NCI-H345 treated with DMSO at 0.1 percent for 48 hours (cell line): Measurements from ENCODE around the gene TCERG1.
"Not testable (repeated sequence)": the region's sequence is repeated elsewhere in the genome, so short reads cannot be mapped to it uniquely, and the experiment has no call there.

ENCODE experiments used
- DNase-seq: peaks from one replicate; lab custom pipeline; 2025; ENCODE audit not compliant: unreplicated experiment; lab: John Stamatoyannopoulos, UW

Gene TCERG1

DNA sequence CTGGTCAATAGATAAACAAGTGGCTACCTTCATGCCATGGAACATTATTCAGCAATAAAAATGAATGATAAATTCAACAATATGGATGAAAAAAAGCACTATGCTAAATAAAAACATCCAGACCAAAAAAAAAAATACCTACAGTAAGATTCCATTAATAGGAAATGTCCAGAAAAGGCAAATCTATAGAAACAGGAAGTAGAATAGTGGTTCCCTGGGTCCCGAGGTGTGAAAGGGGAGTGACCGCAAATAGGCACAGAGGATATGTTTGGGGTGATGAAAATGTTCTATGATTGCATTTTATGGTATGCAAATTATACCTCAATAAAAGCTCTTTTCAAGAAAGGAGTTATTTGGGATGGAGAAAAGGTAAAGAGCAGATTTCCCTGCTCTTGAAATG lies 72.4 kb downstream of the TCERG1 start:
- DNase-seq = no peak

DNA sequence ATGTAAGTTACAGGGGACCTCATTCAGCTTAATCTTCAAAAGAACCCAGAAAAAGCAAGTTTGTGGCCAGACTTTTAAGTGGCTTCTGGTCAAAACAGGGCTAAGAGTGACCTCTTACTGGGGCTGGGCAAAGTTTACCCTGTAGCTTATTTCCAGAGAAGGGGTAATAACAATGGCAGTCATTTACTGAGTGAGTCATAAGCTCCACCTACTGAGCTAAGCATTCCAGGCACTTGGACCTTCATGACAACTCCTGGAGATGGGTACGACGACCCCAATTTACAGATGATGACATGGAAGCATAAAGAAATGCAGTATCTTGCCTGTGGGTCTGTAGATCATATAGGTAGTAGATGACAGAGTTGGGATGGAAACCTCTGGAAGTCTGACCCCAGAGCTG lies 73.6 kb downstream of the TCERG1 start:
- no peak for DNase-seq

DNA sequence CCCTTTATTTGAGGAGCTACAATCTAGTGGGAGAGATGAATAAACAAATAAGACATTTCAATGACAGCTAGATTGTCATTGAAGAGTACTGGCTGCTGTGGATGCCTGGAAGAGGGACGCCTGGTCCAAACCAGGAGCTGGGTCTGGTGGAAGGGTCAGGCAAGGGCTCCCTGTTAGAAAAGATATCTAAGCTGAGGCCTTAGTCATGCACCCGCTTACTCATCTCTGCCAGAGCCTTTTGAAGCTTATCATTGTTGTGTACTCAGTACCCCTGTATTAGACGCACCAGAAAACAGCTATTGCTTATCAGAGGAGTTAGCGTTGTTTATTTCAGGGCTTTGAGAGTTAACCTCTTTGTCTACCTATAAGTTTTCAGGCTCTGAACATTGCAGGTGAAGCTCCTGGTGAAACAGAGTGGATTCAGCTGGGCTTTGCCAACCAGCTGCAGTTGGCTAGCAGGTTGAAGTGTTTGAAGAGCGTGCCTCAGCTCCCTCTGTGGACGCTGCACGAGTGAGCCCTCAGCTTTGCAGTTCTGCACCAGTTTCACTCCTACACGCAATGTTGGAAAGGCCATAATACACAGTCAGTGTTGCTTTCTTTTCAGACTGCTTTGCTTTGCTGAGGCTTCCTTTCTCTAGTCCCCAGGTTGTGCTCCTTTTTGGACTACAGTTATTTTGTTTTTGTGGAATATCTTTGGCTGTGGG lies 74.4 kb downstream of the TCERG1 start:
- no peak for DNase-seq

DNA sequence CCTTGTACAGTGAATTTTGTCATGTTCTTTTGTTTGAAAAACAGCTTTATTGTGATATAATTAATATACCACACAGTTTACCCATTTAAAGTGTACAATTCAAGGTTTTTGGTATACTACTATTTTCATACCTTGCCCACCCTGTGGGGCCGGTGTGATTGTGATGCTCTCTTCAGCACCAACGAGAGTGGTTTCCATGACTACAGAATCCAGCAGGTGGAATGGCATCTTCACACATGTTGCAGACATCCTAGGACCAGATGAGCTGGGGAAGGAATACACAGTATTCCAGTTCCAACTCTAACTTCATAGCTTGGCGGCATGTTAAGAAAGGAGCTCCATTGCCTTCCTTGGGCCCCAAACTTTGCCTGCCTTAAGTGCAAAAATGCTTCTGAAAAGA lies 76.6 kb downstream of the TCERG1 start:
- no peak for DNase-seq

DNA sequence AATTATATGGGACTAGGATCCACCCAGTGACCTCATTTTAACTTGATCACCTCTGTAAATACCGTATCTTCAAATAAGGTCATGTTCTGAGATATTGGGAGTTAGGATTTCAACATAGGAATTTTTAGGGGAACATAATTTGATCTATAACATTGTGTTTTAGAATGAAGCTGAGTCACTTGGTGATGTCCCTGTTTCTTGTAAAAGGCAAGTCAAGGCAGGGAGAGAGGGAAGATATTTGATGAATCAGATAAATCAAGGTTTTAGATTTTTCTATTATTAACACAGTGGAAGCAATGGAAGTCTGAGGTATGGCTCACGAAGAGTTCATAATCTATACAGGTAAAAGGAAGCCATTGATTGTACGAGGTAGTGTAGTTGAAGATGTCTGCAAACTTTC lies 80.7 kb downstream of the TCERG1 start:
- DNase-seq = no peak

DNA sequence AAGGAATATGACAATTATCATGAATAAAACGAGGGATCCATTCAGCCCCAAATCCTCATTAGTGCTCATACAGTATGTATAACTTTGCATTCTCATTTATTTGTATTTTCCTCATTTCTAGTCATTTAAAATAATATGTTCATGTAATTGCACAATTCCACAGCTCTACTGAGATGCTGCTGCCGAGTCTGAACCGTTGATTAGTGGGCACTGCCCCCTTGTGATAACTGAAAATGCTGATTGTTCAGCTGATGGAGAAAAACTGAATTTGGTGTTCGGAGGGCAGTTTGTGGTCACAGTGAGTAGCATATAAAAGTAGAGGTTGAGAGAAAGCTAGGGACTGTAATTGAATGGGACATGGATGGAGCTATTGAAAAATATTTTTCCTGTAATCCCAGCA lies 81.1 kb downstream of the TCERG1 start:
- no peak for DNase-seq

DNA sequence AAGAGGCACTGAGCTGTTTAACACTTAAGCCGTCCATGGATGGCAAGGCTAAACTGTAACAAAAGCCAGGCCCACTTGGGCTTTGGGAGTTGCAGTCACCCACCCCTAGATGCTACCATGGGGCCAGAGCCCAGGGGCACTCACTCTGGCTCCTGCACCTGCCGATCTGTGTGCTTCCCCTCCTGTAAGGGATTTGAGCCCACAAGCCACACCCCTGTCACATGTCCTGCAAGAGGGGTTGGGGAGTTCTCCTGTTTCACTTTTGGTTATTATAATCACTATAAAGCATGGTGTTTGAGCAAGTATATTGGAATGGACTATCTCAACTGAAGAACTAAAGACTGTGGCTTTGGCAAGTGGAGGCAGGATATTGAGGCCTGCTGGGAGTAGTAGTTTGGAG lies 82.9 kb downstream of the TCERG1 start:
- DNase-seq = no peak

DNA sequence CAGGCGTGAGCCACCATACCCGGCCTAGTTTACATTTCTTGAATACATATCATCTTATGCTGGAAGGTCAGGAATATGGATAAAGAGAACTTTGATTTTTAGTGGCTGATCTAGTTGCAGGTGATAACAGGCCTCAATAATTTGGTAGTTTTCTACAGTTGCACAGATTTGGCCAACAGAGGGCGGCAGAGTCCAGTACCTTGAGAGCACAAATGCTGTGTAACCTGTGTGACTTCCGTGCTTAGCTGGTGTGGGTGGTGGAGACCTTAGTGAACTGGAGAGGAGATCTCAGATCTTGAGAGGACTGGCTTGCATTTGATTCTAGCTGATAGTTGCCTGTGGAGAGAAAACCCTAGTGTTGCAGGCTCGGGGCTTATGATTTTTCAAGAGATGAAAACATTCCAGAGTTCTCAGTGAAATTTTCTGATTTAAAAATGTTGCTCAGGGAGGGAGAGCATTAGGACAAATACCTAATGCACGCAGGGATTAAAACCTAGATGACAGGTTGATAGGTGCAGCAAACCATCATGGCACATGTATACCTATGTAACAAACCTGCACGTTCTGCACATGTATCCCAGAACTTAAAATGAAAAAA lies 86.2 kb downstream of the TCERG1 start:
- DNase-seq = peak; percentile 51

DNA sequence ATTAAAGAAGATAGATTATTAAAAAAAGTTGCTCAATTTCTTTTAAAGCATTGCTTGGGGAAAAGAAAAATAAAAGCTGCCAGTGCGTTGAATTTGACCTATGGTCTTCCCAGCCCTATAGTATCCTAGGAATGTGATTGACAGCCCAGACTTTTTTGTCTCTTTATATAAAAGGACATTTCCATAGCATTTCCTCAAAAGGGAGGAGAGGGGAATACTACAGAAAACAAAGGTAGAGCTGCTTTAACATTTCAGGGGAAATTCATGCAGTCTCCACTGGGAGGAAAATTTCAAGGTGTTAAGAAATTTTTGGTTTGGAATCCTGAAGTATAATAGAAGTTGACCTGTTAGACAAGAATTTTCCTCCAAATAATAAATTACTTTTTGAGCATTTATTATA lies 86.7 kb downstream of the TCERG1 start:
- DNase-seq = no peak

DNA sequence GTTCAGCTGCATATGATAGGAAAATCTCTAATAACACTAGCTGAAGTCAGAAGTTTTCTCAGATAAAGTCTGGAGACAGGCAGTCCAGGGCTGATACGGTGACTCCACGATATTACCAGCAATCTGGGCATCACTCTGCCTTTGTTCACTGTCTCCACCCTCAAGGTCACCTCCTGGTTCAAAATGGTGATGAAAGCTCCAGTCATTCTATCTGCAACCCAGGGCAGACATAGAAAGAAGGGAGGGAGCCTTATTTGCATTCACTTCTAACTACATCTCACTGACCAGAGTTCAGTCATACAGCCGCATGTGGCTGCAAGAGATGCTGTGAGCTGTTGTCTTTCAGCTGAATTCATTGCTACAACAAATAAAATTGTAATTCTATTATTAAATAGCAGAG lies 91.3 kb downstream of the TCERG1 start:
- no peak for DNase-seq

DNA sequence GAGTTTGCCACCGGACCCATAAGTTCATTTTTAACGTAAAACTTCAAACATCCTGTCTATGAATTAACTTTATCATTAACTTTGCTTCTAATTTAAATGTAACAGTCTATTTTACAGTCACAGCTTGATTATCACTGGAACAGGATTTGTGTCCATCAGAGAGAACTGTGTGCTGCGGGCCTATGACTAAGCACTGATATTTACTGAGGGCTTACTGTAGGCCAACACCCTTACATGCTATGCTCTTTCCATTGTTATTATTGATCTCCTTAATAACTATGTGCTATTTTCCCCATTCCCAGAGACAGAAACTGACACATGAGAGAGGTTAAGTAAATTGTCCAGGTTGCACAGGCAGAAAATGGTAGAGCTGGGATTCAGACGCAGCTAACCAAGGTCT lies 92.8 kb downstream of the TCERG1 start:
- no peak for DNase-seq

DNA sequence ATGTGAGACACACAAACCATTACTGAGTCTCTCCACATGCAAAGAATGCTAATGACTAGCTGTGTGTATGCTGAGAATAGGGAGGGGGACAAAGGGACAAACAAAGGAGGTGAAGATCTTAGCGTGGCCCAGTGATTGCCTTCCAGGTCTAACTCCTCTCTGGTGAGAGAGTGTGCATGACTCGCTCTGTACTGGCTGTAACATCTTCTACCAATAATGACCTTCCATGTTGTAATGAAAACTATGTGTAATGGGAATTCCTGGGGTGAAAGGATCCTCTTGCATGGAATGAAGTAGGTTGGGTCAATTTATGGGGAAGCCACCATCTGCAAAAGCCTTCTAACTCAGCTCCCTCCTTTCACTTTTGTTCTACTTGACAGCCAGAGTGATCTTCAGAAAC lies 93.3 kb downstream of the TCERG1 start:
- DNase-seq = no peak

DNA sequence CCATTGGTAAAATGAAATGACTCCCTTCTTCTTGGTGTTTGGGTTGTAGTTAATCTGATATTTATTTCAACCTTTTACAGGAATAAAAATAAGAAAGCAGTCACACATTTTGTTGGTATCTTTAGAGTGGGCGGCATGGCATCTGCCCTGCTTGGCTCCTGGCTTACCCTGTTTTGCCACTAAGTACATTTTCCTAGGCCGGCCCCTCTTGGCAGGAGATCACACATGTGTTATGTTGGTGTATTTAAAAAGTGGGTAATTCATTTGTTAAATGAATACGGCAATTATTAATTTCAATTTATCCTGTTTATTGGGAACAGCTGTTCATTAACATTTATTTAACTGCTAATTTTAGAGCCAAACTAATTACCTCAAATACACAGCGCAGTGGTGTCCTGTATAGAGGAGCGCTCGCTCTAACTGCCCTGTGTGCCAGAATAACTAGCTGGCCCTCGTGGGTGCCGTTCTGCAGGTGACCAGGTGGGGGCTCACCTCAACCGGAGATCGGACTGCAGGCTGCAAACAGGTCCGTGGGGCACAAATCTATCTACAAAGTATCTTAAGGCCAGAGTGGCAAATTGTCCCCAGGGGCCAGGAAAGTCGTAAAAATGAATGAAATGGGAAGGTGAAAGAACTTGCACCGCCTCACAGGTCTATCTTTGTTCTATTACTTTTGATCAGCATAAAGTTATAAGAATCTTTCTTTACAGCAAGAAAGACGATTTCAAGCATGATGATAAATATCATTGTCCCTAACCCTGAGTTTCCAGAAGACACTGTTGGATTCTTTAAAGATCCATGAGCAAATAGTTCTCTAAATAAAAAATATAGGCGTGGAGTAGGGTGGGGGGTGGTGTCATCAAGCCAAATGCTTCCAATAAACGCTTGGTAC lies 95.1 kb downstream of the TCERG1 start:
- peak; percentile 55 for DNase-seq

DNA sequence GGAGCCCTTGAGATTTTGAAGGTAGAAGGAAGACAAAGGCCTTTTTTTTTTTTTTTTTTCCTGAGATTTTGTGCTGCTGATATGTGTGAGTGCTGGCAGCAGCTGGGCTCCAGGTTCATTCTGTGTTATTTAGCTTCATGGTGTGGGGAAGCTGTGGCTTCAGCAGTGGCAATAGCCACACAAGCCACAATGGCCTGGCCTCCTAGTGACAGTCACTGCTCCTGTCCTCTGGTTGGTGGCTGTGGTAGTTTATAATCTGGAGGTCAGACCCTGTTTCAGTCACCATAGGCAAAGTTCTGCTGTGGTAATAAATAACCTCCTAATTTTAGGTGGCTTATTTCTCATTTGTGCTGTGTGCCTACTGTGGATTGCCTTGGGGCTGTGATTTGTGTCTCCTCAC lies 97.1 kb downstream of the TCERG1 start:
- DNase-seq = no peak

DNA sequence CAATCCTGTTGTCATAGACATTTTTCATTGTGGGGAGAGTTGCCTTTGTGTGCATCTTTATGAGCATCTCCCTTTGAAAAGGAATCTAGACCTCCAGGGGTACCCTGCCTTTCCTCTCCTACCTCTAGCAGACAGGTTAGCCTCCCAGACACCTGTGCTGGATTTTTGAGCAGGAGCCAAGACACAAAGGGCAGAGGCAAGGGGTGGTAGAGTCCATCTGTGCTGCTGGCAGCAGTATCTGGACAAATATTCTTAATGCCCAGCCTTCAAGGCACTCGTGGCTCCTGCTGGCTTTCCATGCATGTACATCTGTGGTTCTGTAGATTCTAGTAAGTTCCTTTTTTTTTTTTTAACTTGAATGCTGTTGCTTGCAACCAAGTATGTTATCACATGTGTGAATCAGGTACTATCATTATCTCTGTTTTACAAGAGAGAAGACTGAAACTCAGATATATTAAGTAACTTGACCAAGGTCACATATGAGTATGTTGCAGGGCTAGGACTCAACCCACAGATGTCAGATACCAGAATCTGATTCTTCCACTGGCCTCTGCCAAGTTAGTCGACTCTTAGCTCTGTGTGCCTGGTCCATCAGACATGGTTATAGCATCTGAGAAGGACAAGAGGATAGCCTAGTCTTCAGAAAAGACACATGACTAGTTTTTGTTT lies 101.8 kb downstream of the TCERG1 start:
- no peak for DNase-seq

DNA sequence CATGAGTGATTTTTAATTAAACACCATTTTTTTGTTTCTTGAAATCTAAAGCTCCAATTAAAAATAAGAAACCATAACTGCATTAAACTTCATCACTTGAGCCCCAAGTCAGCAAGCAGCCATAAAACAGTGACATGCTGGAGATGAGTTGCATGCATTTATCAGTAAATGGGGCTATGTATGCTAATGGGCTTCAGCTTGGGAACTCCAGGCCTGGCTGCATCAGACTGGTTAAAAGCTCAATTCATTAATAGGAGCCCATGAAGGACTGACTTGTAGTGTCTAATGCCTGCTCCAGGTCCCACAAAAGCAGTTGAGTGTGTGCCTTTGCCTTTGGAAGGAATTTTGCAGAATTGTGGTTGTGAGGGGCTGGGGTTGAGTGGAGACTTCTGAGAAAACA lies 102.5 kb downstream of the TCERG1 start:
- DNase-seq = no peak

DNA sequence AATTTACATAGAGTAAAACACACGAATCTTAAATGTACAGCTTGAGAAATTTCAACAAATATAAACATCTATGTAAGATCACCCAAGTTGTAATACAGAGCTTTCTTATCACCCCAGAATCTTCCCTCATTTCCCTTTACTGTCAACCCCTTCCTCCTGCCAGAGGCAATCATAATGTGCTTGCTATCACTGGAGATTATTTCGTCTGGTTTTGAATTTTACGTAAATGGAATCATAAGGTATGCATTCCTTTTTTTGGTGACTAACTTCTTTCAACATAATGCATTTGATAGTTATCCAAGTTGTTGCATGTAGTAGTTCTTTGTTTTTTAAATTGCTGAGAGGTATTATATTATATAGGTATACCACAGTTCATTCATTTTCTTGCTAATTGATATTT lies 106.3 kb downstream of the TCERG1 start:
- DNase-seq = no peak

DNA sequence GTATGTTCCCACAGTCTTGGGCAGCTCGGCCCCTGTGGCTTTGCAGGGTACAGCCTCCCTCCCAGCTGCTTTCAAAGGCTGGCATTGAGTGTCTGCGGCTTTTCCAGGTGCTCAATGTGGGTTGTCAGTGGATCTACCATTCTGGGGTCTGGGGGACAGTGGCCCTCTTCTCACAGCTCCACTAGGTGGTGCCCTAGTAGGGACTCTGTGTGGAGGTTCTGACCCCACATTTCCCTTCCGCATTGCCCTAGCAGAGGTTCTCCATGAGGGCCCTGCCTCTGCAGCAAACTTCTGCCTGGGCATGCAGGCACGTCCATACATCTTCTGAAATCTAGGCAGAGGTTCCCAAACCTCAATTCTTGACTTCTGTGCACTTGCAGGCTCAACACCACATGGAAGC lies 109.8 kb downstream of the TCERG1 start:
- DNase-seq = not testable (repeated sequence)

DNA sequence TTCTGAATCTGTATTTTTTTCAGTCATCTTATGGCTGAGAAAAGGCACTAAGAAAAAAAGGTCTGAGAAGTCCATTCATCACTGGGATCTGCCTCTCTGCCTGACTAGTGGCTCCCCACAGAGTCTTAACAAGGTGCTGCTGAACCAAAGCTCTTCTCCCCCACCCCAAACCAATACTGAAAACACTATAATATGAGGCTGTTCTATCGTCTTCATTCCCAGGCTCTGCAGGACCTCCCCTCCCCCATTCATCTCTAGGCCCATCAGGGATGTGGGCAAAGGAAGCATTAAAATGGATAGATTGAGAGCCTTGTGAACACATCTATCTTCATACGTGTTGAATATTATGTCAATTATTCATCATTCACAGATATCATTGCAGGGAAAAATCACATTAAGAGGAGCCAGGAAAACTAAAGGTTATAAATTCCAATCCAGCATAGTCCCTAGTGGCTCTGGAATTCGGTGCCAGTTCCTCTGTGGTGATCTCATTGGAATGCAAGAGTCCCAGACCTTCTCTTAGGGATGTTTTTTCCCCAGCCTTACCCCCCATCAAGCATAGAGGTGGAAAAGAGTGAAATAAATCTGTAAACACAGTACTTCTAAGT lies 113.2 kb downstream of the TCERG1 start:
- DNase-seq = no peak
